Mucosa of gallbladder (tissue), 1 donor: ENCODE measurements around the gene TEX14. TPM values are rescaled to one million over a fixed set of nuclear protein-coding genes. Genes with fewer than 3 reads are reported as not detected.
A peak's percentile ranks its signal among the peaks of the same experiment; 100 is the strongest.
"Not testable (repeated sequence)": the region's sequence is repeated elsewhere in the genome, so short reads cannot be mapped to it uniquely, and the experiment has no call there.

ENCODE experiments used
- DNase-seq: peaks from one replicate; pipeline ENCODE4 v3.0.0-alpha.2; 2020; ENCODE audit warnings: low spot score
- total RNA-seq: library from RNA; stranded (reverse); gene quantifications from one replicate; pipeline ENCODE4 v1.2.1, GENCODE V29; 2021
- donor health status: DM: no; HTN: no; CAD: no.

The TEX14 gene
- total RNA-seq, 1 donor from 2014 or later: 0.32 TPM

DNA sequence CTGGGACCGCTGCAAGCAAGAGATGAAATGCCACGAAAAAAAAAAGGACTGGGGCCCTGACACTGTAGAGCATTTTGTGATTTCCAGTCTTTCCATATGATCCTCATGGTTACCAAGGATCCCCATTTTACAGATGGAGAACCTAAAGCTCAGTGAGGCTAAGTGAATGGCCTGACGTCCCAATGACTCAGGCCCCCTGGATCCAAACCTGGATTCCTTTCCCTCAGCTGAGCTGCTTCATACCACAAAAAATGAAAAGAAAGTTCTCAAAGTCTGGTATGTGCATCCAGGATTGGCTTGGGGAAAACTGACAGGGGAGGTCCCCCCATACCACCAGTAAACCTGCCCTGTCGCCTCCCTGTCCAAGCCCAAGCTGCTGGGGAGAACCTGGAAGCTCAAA is 80.5 kb downstream of the TEX14 start:
- no peak for DNase-seq

DNA sequence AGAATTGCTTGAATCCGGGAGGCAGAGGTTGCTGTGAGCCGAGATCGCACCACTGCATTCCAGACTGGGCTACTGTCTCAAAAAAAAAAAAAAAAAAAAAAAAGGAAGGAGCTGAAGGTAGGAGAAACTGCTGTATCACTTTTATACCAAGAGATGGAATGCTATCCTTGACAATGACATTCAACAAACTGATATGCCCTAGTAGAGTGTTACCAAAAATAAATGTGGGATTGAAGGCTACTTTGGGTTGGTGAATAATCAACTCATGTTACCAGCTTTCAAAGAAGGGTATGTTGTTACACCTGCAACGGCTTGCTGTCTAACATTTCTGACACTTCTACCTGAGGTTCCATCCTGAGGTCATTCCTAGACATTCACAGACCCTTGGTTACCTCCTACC is 84.9 kb downstream of the TEX14 start:
- no peak for DNase-seq

DNA sequence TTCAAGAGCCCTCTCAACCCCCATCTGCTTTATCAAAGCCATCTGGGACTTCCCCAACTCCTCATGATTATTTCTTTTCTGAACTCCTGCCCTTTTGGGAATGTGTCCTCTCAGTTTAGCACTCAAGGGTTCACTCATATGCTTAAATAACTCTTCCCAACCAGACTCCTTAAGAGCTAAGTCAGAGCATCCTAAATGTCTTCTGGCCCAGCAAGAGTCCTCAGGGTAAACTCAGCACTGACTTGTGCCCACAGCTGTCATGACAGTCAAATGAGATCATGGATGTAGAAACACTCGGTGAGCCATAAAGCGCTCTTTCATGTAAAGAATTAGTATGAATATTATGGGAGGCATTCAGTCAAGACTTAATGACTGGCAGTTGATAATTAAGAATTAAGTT is 85.9 kb downstream of the TEX14 start:
- no peak for DNase-seq

DNA sequence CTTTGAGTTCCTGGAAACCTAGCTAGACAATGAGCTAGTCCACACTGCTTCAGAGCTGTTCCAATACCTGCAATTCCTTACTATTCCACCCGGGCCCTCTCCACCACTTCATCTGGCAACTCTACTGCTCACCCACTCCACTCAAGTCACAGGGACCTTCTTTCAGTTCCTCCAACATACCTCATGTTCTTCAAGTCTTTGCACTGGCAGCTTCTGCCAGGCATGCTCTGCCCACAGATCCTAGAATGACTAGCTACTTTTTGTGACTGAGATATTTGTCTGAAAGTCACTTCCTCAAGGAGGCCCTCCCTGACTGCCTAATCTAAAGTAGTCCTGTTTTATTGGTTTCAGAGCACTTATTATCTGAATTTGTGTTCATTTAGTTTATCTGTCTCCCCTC is 86.4 kb downstream of the TEX14 start:
- no peak for DNase-seq

DNA sequence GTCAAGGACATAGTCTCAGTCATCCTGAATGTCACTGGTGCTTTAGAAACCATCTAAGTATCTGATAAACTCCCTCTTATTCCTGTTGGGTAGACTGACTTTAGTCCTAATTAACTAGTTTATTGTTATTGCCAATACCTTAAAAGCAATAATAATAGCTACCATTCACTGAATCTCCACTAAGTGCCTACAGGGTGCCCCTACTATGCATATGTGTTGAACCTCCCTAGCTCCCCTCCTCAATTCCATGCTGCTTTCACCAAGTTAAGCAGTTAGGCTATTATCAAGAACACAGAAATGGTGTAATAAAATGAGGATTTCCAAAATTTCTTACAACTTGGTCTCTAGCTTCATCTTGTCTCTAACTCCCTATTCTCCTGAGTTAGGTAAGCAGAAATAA is 89.9 kb downstream of the TEX14 start:
- no peak for DNase-seq

DNA sequence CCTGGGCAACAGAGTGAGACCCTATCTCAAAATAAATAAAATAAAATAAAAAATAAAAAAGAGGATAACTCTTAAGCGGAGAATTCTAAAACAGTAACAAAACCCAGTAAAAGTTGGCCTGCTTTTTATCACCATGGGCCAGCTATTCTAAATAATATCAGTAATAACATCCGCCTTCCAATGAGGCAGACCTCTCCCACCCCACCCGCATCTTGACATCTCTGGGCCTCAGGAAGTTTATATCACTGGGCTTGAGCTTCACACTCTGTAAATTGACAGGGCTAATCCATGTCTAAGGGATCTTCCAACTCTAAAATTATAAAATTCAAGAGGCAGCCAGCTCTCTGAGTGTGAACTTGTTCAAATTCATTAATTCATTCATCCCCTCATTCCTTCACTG is 94.5 kb downstream of the TEX14 start:
- DNase-seq: no peak

DNA sequence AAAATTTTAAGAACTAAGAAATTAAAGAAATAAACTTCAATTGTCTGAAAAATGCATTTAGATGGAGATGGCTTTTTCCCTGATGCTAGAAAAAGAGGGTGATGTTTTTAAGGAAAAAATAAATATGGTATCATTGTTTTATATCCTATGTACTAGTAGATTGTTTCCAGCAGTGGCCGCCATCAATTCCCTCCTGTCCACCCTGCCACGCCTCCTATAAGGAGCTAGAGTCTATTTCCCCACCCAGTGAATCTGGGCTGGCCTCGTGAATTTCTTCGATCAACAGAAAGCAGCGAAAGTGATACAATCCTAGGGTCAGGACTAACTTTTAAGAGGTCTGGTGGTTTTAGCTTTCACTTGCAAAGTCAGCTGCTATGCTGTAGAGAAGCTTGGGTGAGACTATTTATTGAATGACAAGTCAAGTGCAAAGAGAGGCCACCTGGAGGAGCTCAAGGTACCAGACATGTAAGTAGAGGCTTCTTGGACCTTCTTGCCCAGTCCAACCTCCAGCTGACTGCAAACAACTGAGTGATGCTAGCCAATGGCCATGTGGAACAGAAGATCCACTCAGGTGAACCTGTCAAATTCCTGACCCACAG is 96.6 kb downstream of the TEX14 start:
- DNase-seq: no peak

DNA sequence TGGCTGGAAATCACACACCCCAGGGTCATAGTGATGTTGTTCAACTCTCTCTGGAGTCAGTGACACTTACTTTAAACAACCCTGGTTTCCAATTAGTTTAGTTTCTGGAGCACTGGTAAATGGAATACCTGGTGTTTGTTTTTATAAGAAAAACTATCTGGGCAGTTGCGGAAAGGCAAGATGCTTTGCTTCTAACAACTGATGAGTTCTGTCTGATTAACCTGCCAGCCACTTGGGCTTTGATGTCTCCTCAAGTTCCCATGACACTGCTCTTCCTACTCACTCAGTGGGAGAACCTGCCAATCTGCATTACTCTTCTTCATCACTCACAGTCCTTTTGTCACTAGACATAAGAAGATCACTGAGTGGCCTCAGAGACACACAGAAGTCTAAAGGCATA is 98.7 kb downstream of the TEX14 start:
- no peak for DNase-seq

DNA sequence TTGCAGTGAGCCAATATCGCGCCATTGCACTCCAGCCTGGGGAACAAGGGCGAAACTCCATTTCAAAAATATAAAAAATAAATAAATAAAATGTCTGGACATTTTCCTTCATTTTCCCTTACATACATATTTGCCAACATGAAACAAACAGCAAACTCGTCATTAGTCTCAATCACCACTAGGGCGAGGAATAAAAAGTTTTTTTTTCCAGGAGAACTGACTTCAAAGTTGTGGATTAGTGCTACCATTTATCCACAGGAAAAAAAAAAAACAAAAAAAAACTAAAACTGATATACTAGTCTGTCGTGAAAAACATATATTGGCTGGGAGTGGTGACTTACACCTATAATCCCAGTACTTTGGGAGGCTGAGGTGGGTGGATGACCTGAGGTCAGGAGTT is 100.4 kb downstream of the TEX14 start:
- DNase-seq: no peak

DNA sequence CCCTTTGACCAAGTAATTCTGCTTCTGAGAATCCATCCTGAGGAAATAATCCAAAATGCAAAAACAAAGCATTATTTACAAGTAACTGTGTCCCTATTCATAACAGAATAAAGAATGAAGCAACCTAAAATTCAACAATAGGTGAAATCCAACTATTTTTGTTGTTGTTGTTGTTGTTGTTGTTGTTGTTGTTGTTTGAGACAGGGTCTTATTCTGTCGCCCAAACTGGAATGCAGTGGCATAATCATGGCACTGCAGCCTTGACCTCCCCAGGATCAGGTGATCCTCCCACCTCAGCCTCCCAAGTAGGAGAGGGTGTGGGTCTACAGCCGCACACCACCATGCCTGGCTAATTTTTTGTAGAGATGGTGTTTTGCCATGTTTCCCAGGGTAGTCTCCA is 101.5 kb downstream of the TEX14 start:
- DNase-seq: no peak

DNA sequence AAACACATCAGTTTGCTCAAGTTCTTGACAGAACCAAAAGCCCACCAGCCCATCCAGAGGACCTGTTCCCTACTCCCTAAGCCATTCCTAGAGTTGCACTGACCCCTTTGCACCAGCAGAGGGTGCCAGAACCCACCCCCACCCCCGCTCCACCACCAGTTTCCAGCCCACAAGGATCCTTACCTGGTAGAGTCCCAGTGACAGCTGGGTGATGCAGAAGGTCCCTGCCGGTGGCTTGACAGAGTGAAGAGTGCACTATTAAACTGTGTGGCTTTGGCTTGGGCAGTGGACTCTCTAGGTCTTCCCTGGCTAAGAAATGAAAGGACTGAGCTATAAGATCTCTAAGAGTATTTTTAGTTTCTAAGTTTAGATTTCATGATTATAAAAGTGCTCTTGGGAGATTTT is 104.1 kb downstream of the TEX14 start:
- peak; percentile 39 for DNase-seq

DNA sequence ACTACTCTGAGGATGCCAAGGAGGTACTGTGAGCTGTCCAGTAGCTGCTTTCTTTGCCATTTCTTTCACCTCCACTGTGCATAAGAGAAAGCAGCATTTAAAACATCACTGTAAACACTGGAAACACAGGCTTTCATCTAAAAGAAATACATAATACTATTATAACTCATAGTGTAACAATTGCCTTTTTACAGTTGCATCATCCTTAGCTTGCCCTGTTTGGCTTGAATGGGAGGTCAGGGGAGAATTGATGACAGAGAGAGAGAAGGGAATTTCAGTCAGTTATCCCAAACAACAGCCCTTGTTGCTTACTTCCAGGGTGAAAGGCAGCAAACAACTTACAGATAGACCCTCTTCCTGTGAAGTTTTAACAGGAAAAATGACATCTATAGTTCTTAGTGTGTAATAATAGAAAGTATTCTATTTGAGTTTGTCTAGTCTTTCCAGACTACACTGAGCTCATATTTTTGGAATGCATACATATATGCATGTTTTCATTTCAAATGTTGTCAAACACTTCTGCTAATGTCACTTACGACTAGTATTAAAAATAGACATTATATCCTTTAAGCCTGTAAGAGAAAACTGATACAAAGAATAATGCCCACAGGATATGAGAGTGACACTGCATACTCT is 105.7 kb downstream of the TEX14 start:
- no peak for DNase-seq

DNA sequence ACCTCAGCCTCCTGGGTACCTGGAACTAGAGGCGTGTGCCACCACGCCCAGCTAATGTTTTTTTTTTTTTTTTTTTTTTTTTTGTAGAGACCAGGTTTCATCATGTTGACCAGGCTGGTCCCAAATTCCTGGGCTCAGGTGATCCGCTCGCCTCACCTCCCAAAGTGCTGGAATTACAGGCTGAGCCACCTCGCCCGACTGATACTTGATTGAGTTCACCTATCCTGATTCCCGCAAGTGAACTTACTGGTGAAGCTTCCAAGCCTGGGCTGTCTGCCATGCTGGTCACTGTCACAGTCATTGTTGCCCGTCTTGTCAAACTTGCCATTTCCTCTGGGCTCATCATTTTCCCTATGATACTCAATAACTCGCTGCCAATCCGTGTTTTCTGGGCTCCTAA is 106.3 kb downstream of the TEX14 start:
- no peak for DNase-seq

DNA sequence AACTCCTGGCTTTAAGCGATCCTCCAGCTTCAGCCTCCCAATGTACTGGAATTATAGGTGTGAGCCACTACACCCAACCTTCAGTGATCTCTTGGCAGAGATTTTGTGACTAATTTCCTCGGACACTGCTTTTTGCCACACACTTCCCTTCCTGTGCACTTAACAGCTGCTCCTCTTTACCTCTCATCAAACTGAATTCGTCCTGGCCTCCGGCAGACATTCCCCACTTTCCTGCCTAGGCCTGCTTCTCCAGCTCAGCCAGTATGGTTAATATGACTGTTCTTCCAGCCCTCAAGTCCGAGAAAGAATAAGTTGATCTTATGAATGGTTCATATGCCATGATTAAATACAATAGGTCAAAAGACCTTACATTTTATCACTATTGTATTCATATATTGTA is 108.4 kb downstream of the TEX14 start:
- DNase-seq: no peak

DNA sequence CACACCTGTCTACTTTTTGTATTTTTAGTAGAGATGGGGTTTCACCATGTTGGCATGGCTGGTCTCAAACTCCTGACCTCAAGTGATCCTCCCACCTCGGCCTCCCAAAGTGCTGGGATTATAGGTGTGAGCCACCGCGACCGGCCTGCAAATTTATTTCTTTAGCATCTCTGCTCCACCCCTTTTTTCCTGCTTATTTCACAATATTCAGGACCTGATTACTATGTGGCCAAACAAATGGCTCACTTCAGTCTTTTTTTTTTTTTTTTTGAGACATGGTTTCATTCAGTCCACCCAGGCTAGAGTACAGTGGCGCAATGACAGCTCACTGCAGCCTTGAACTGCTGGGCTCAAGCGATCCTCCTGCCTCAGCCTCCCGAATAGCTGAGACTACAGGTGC is 109.1 kb downstream of the TEX14 start:
- not testable (repeated sequence) for DNase-seq

DNA sequence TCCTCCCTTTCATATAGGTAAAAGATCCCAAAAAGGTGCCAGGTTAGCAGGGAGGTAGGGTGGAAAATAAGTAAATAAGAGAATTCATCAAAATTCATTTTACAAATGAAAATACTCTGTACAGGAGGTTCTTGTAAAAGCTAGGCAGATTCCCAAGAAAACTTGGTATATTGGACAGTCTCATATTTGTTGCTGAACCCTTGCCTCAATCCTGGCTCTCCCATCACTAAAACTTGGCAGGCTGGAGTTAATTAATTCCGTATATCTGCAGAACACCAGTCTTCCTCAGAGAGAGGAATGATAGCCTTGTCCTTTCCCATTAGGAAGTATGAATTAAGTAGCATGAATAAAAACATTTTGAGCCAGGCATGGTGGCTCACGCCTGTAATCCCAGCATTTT is 111.2 kb downstream of the TEX14 start:
- DNase-seq: no peak

DNA sequence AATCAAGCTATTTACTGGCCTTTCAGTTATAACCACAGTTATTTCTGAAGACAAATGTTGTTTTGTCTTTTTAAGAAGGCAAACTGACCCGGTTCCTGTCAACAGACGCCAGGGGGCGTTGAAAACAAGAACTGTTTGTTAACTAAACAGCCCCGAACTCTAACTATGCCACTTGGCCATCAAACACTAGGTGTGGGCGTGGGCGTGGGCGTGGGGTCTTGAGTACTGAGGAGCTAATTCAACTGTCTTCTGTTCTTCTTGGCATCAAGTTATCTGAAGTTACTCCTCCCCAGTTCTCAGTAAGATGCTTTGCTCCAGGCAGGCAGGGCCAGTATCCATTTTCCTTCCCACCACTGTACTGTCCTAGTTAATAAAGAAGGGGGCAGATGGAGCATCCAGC is 114.1 kb downstream of the TEX14 start:
- peak; percentile 31 for DNase-seq

DNA sequence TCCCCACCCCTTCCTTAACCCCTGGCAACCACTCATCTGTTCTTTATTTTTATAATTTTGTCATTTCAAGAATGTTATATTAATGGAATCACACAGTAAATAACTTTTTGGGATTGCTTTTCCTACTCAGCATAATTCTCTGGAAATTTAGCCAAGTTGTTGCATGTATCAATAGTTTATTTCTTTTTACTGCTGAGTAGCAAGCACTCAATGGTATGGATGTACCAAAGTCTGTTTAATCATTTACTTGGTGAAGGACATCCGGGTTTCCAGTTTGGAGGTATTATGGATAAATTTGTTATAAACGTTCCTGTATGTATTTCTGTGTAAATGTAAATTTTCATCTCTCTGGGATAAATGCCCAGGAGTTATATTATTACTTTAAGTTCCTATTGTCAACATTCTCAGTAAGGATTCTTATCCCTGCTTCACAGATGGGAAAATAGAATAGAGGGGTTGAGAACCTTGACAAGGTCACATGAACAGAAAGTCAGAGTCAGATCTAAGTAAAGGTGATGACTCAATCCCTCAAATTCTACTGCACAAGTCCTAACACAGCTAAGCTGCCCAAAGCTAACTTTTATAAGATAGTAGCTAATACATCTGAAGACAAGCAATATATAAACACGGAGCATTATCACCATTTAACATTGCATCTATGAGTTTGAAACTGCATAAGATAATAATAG is 115.0 kb downstream of the TEX14 start:
- DNase-seq: no peak

DNA sequence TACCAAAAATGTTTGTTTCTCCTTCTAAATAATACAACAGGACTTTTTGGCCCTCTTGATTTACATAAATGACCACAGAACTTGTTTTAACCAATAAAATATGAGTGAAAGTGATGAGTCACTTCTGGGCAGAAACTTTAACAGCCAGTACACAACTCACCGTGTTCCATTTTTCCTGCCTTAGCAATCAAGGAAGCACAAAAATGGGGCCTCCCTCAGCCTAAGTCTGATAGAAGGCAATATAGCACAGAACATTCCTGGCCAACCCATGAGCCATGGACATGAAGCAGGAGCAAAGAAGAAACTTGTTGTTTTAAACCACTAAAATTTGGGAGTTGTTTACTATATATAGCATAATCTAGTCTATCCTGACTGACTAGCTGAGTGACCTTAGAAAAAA is 116.3 kb downstream of the TEX14 start:
- no peak for DNase-seq

DNA sequence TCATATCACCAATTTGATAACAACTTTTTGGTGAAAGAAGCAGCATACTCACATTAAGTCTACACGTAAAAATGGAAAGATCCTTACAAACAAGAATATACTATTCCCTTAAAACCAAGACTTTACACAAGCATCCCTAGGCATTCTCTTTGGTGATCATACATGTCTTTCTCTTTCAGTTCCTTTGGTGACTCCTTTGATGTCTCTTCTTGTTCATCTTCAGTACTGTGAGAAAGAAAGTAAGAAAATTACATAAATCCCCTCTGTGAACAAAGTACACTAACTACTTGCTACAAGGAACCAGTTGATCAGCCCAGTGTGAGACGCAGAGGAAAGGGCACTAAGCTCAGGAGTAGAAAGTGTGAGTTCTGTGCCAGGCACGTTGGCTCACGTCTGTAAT is 117.8 kb downstream of the TEX14 start:
- DNase-seq: no peak

DNA sequence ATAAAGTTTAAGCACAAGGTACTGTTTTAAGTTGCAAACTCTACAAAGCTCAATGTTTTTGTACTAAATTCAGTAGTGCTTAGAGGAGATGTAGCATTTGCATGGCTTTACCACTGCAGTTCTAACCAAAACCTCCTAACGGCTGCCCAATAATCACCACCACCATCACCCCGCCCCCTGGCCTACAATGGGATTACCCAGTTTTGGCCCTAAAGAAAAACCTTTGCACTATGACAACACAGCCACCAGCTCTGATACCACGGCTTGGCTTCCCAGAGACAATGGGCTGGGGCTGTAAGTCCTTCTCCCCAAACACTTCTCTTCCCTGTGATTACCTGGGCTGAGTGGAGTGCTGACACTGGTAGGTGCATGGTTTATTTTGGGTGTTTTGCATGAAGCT is 119.0 kb downstream of the TEX14 start:
- DNase-seq: no peak

DNA sequence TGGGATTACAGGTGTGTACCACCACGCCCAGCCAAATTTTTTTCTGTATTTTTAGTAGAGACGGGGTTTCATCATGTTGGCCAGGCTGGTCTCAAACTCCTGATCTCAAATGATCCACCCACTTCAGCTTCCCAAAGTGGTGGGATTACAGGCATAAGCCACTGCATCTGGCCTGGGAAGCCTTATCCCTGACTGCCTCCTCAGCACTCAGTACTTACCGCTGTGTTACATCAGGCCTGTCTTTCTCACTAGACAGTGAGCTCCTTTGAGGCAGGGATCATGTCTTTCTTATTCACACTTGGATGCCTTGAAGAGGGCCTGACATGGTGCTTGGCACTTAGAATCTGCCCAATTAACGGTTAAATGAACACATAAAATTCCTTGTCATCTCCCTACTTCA is 121.1 kb downstream of the TEX14 start:
- no peak for DNase-seq

DNA sequence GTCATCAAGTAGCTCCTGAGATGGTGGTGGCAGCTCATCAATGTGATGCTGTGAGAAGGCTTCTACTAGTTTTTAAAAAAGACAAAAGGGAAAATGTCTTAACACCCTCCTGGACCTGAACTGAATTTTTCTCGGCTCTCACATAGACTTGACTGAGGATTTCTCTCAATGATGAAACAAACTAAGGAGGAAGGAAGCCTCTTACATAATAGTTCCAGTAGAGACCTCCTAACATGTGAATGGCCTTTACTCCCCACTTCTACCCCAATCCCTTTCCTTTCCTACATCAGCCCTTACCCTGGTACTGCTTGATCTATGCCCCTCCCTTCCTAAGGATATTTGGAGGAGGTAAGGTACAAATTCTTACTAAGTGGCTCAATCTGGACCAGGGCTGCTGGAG is 122.6 kb downstream of the TEX14 start:
- no peak for DNase-seq
